IMR-90 (cell line): ENCODE results near the gene PFAS. TPM values are rescaled to one million over a fixed set of nuclear protein-coding genes. Genes with fewer than 3 reads are reported as not detected.

Experiments
- ATAC-seq: fragments of 200-7000 bp; cut with Tn5 transposase; 2 replicates; pipeline ENCODE4 v1.9.1; 2020; ENCODE audit warnings: low read depth, mild to moderate bottlenecking, moderate library complexity
- BruUV-seq: library from RNA; stranded (reverse); fragments of 400-500 nt; replicated peaks from 2 replicates; lab custom pipeline; 2021; lab: Mats Ljungman, UMichigan
- CTCF ChIA-PET: fragments of 300-600 bp; formaldehyde crosslinking; extraction: SDS; loops from one replicate; lab custom pipeline; 2021; ENCODE audit warnings: antibody characterized with exemption; lab: Yijun Ruan, JAX
- POLR2A ChIA-PET: fragments of 300-600 bp; sonication (Branson Sonifier 250); formaldehyde crosslinking; loops from one replicate; lab custom pipeline; 2022; ENCODE audit warnings: antibody characterized with exemption; ENCODE audit not compliant: unreplicated experiment; lab: Charles Lee
- DNase-seq: peaks from one replicate; pipeline ENCODE4 v3.0.0; 2013
- H2AFZ ChIP-seq: replicated peaks from 2 replicates; pipeline ENCODE3; 2013; ENCODE audit warnings: low read length, mild to moderate bottlenecking; ENCODE audit not compliant: poor library complexity
- H2AK5ac ChIP-seq: 2 replicates; pipeline ENCODE4 v1.6.1; 2013; ENCODE audit warnings: low read depth, low read length, inconsistent platforms
- H2AK9ac ChIP-seq: replicated peaks from 2 replicates; pipeline ENCODE3; 2013; ENCODE audit warnings: mild to moderate bottlenecking, low read depth, low read length, moderate library complexity; ENCODE audit not compliant: poor library complexity
- H2BK120ac ChIP-seq: 2 replicates; pipeline ENCODE4 v1.6.1; 2013; ENCODE audit warnings: low read depth, low read length, inconsistent platforms
- H2BK15ac ChIP-seq: 3 replicates; pipeline ENCODE4 v1.6.1; 2013; ENCODE audit warnings: low read depth, low read length, inconsistent platforms
- H2BK20ac ChIP-seq: 2 replicates; pipeline ENCODE4 v1.6.1; 2013; ENCODE audit warnings: low read depth, mild to moderate bottlenecking, inconsistent platforms, low read length, moderate library complexity
- H2BK5ac ChIP-seq: 2 replicates; pipeline ENCODE4 v1.6.1; 2013; ENCODE audit warnings: mild to moderate bottlenecking, low read depth, low read length, inconsistent platforms; ENCODE audit not compliant: poor library complexity, severe bottlenecking
- H3K14ac ChIP-seq: replicated peaks from 2 replicates; pipeline ENCODE4 v1.6.1; 2013; ENCODE audit warnings: low read depth, low read length, inconsistent platforms
- H3K18ac ChIP-seq: 2 replicates; pipeline ENCODE4 v1.6.1; 2013; ENCODE audit warnings: low read depth, low read length, control low read depth
- H3K23ac ChIP-seq: 2 replicates; pipeline ENCODE4 v1.6.1; 2013; ENCODE audit warnings: low read depth, low read length, inconsistent platforms
- H3K27ac ChIP-seq: 2 replicates; pipeline ENCODE4 v1.5.1; 2013; ENCODE audit warnings: mild to moderate bottlenecking, control low read depth, low read length; ENCODE audit not compliant: insufficient read depth
- H3K27me3 ChIP-seq: 2 replicates; pipeline ENCODE4 v1.6.1; 2013; ENCODE audit warnings: low read length; ENCODE audit not compliant: control insufficient read depth, insufficient read depth
- H3K36me3 ChIP-seq: 2 replicates; pipeline ENCODE4 v1.6.1; 2013; ENCODE audit warnings: low read length, mixed read lengths; ENCODE audit not compliant: control insufficient read depth, insufficient read depth
- H3K4ac ChIP-seq: 2 replicates; pipeline ENCODE4 v1.6.1; 2013; ENCODE audit warnings: low read depth, low read length, inconsistent platforms
- H3K4me1 ChIP-seq: 2 replicates; pipeline ENCODE4 v1.6.1; 2013; ENCODE audit warnings: low read length, mixed read lengths; ENCODE audit not compliant: control insufficient read depth, insufficient read depth
- H3K4me2 ChIP-seq: 2 replicates; pipeline ENCODE4 v1.6.1; 2013; ENCODE audit warnings: low read depth, mild to moderate bottlenecking, control low read depth, low read length, moderate library complexity
- H3K4me3 ChIP-seq: 2 replicates; pipeline ENCODE4 v1.5.1; 2013; ENCODE audit warnings: low read depth, mild to moderate bottlenecking, control low read depth, low read length, moderate library complexity; ENCODE audit not compliant: insufficient read depth
- H3K56ac ChIP-seq: 2 replicates; pipeline ENCODE4 v1.6.1; 2013; ENCODE audit warnings: low read length, inconsistent platforms; ENCODE audit not compliant: insufficient read depth; ENCODE audit errors: extremely low read depth
- H3K79me1 ChIP-seq, 2 experiments: 2 replicates each; pipeline ENCODE4 v1.6.1; 2013; ENCODE audit warnings: low read length in 2 of 2, inconsistent platforms in 1 of 2, low read depth in 1 of 2
- H3K9ac ChIP-seq: 2 replicates; pipeline ENCODE4 v1.6.1; 2013; ENCODE audit warnings: low read depth, low read length, control low read depth
- H3K9me1 ChIP-seq: 2 replicates; pipeline ENCODE4 v1.6.1; 2013; ENCODE audit warnings: low read length, inconsistent platforms; ENCODE audit not compliant: insufficient read depth
- H3K9me3 ChIP-seq: 2 replicates; pipeline ENCODE4 v1.6.1; 2013; ENCODE audit warnings: low read length; ENCODE audit not compliant: control insufficient read depth, insufficient read depth
- H4K20me1 ChIP-seq: 2 replicates; pipeline ENCODE4 v1.6.1; 2013; ENCODE audit warnings: low read length, inconsistent platforms; ENCODE audit not compliant: insufficient read depth
- H4K5ac ChIP-seq: 2 replicates; pipeline ENCODE4 v1.6.1; 2013; ENCODE audit warnings: mild to moderate bottlenecking, low read depth, low read length, control low read depth
- H4K8ac ChIP-seq, 2 experiments: 2 replicates each; pipeline ENCODE4 v1.6.1; 2013; ENCODE audit warnings: low read depth in 2 of 2, low read length in 2 of 2, control low read depth in 1 of 2, inconsistent platforms in 1 of 2
- H4K91ac ChIP-seq: 2 replicates; pipeline ENCODE4 v1.6.1; 2013; ENCODE audit warnings: low read depth, low read length, inconsistent platforms; ENCODE audit not compliant: insufficient read depth
- CEBPB ChIP-seq: IDR thresholded peaks from 2 replicates; pipeline ENCODE4 v1.6.1; 2012; ENCODE audit warnings: low read depth, low read length, improper control_type of control experiment
- CHD1 ChIP-seq: IDR thresholded peaks from 2 replicates; pipeline ENCODE4 v1.6.1; 2012; ENCODE audit warnings: low read depth, low read length, improper control_type of control experiment
- CTCF ChIP-seq: conservative IDR thresholded peaks from 2 replicates; pipeline ENCODE4 v1.5.1; 2012; ENCODE audit warnings: mild to moderate bottlenecking, low read depth, low read length, improper control_type of control experiment
- FOS ChIP-seq: fragments of 150-350 bp; IDR thresholded peaks from 2 replicates; pipeline ENCODE4 v1.6.1; 2016; ENCODE audit warnings: low read depth, low read length
- MAZ ChIP-seq: IDR thresholded peaks from 2 replicates; pipeline ENCODE4 v1.6.1; 2012; ENCODE audit warnings: low read depth, mild to moderate bottlenecking, low read length, improper control_type of control experiment, moderate library complexity, borderline replicate concordance
- MXI1 ChIP-seq: IDR thresholded peaks from 2 replicates; pipeline ENCODE4 v1.6.1; 2012; ENCODE audit warnings: low read depth, mild to moderate bottlenecking, low read length, moderate library complexity, borderline replicate concordance
- NFE2L2 ChIP-seq: fragments of 150-350 bp; IDR thresholded peaks from 2 replicates; pipeline ENCODE4 v1.6.1; 2016; ENCODE audit warnings: low read depth, mild to moderate bottlenecking, low read length
- RCOR1 ChIP-seq: IDR thresholded peaks from 2 replicates; pipeline ENCODE4 v1.6.1; 2012; ENCODE audit warnings: mild to moderate bottlenecking, low read length, improper control_type of control experiment; ENCODE audit not compliant: insufficient replicate concordance
- RFX5 ChIP-seq: IDR thresholded peaks from 2 replicates; pipeline ENCODE4 v1.8.0; 2012; ENCODE audit warnings: low read depth, mild to moderate bottlenecking, low read length, moderate library complexity
- WGBS, 2 experiments: methylation state at CpG; one replicate each; pipeline versions ENCODE4 v1.1.5 to v1.1.7; 2013; ENCODE audit warnings: missing lambda C conversion rate in 2 of 2; ENCODE audit not compliant: insufficient read length in 1 of 2; ENCODE audit errors: extremely low coverage in 2 of 2; 5-methylcytosine and 5-hydroxymethylcytosine counted together
- dilution Hi-C: fragments of 300-500 bp; cut with HindIII; formaldehyde crosslinking; loops from one replicate; pipeline ENCODE4 v1.14.3; 2018; ENCODE audit warnings: low sequenced_read_pairs; ENCODE audit not compliant: unreplicated experiment
- in situ Hi-C: fragments of 300-500 bp; cut with MboI; formaldehyde crosslinking; loops from 3 replicates; pipeline ENCODE4 v1.14.3; 2019; ENCODE audit warnings: low sequenced_read_pairs, inconsistent platforms, mixed read lengths
- intact Hi-C: fragments of 100-400 bp; cut with micrococcal nuclease; formaldehyde crosslinking; loops from 2 replicates; pipeline ENCODE4 v1.10.0; 2022
- polyA plus RNA-seq, 3 experiments: library from polyadenylated mRNA; depleted of rRNA; stranded (reverse); fragments of >200 nt; gene quantifications; 2 replicates each; pipeline ENCODE4 v1.2.3, GENCODE V29; 2012; ENCODE audit warnings: low replicate concordance in 1 of 3
- total RNA-seq: library from RNA; depleted of rRNA; stranded (reverse); fragments of >200 nt; gene quantifications from 2 replicates; pipeline ENCODE4 v1.2.3, GENCODE V29; 2012

PFAS gene
- total and polyA plus RNA-seq, 2 of the 4 experiments (the other 2 are of a cell fraction) = 20.7 to 26.2 TPM

- peaks cover 13% of the 10 kb centered on the region for H3K36me3 ChIP-seq
- H3K27me3 ChIP-seq = no peaks in the 10 kb centered on the region
- no peak overlapping the region for H3K9ac ChIP-seq
- H3K56ac ChIP-seq = no peak overlapping the region
- no peak overlapping the region for H3K27ac ChIP-seq
- intact Hi-C loops = no loop called here
- peaks cover 3% of the 10 kb centered on the region; the same call in 1 of the 2 replicates for H3K9me1 ChIP-seq
- no peak overlapping the region for H2BK120ac ChIP-seq
- dilution Hi-C loops = no loop called here
- in situ Hi-C loops = no loop called here
- no peak overlapping the region for H4K91ac ChIP-seq
- H2BK20ac ChIP-seq = no peak overlapping the region
- CTCF ChIA-PET = no interaction called here
- no peak overlapping the region for H4K5ac ChIP-seq
- no peaks in the 10 kb centered on the region for H4K20me1 ChIP-seq
- H3K14ac ChIP-seq = no peak overlapping the region
- no peak overlapping the region for H3K4ac ChIP-seq
- POLR2A ChIA-PET = no interaction called here
- H3K18ac ChIP-seq = no peak overlapping the region
- TF ChIP-seq MAZ (no peak), CHD1 (no peak), FOS (no peak), NFE2L2 (no peak), CTCF (no peak), CEBPB (no peak), MXI1 (no peak), RFX5 (no peak), RCOR1 (no peak)
- H2AK9ac ChIP-seq = no peak overlapping the region
- H3K4me1 ChIP-seq = no peaks in the 10 kb centered on the region; the same call in 1 of the 2 replicates
- ATAC-seq (no peak), DNase-seq (no peak)
- WGBS, 2 experiments = no CpG with 5 or more reads among the region's 1 CpG
- no peak overlapping the region for H2AK5ac ChIP-seq
- H2BK5ac ChIP-seq = no peak overlapping the region
- no peak overlapping the region for H2BK15ac ChIP-seq
- H3K4me2 ChIP-seq = no peak overlapping the region
- no peak overlapping the region for H3K4me3 ChIP-seq
- no peak overlapping the region for H4K8ac ChIP-seq
- H2AFZ ChIP-seq = no peak overlapping the region
- H3K9me3 ChIP-seq = no peaks in the 10 kb centered on the region
- H3K79me1 ChIP-seq = no peaks in the 10 kb centered on the region
- no peak overlapping the region for H3K23ac ChIP-seq
- no TSS peak for BruUV-seq
Measured at GRCh38 chr17:8272421-8272820, 23.3 kb downstream of the PFAS start.
